ENCODE results near the gene CRTAC1. TPM values are rescaled to one million over a fixed set of nuclear protein-coding genes. Genes with fewer than 3 reads are reported as not detected.

Gene CRTAC1
- total and polyA plus RNA-seq, 2 donors (not counting 3 experiments of a cell fraction or from before 2014, with no cell fraction given), result 1.4 to 3.0 TPM

DNA sequence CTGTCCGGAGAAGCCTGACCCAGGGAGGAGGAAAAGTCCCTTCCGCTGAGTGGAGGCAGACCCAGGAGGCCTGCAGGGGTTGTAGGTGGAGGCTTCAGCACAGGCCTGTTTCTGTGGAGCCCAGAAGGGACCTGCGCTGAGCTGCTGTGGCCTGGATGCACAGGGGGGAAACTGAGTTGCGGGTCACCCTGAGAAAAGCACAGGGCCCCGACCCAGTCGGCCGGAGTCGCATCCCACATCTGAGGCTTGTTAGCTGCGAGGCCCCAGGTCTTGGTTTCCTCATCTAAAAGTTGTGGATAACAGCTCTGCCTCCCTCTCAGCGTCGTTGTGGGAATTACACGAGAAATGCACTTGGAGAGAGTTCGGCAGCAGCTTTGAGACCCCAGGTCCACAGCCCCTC is 104.4 kb downstream of the CRTAC1 start:
- TF ChIP-seq JUN (IDR thresholded peaks at IDR 0.05; ENCODE audit: borderline replicate concordance, insufficient read depth, insufficient read length, low read depth) (no peak), POLR2A (IDR thresholded peaks at IDR 0.05; ENCODE audit: low read depth, low read length) (no peak), POLR2AphosphoS5 (IDR thresholded peaks at IDR 0.05; ENCODE audit: insufficient read depth, low read depth, low read length) (no peak), MYC (IDR thresholded peaks at IDR 0.05; ENCODE audit: low read depth, low read length) (no peak), EZH2 (IDR thresholded peaks at IDR 0.05; ENCODE audit: borderline replicate concordance, low read depth, low read length, severe bottlenecking) (no peak), GATA2 (IDR thresholded peaks at IDR 0.05; ENCODE audit: insufficient read depth, insufficient read length, low read depth, low read length) (no peak), FOS (IDR thresholded peaks at IDR 0.05; ENCODE audit: borderline replicate concordance, insufficient read depth, low read length) (no peak)
- TF ChIP-seq, protein P1, sequence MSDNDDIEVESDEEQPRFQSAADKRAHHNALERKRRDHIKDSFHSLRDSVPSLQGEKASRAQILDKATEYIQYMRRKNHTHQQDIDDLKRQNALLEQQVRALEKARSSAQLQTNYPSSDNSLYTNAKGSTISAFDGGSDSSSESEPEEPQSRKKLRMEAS (IDR thresholded peaks at IDR 0.05; ENCODE audit: insufficient read depth, insufficient read length), result no peak
- TF ChIP-seq, protein P2, sequence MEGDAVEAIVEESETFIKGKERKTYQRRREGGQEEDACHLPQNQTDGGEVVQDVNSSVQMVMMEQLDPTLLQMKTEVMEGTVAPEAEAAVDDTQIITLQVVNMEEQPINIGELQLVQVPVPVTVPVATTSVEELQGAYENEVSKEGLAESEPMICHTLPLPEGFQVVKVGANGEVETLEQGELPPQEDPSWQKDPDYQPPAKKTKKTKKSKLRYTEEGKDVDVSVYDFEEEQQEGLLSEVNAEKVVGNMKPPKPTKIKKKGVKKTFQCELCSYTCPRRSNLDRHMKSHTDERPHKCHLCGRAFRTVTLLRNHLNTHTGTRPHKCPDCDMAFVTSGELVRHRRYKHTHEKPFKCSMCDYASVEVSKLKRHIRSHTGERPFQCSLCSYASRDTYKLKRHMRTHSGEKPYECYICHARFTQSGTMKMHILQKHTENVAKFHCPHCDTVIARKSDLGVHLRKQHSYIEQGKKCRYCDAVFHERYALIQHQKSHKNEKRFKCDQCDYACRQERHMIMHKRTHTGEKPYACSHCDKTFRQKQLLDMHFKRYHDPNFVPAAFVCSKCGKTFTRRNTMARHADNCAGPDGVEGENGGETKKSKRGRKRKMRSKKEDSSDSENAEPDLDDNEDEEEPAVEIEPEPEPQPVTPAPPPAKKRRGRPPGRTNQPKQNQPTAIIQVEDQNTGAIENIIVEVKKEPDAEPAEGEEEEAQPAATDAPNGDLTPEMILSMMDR (IDR thresholded peaks at IDR 0.05; ENCODE audit: extremely low read depth in 1 of 2, insufficient read depth in 1 of 2, low read depth in 1 of 2, low read length in 2 of 2), result no peak
- H3K9me1 ChIP-seq (replicated peaks; ENCODE audit: control insufficient read depth, extremely low read depth, insufficient read depth, low read length), result no peaks in the 10 kb centered on the region
- H3K27me3 ChIP-seq (ENCODE audit: control insufficient read depth in 2 of 2, insufficient read depth in 2 of 2, low read length in 2 of 2), result no peaks in the 10 kb centered on the region
- no peaks in the 10 kb centered on the region for H3K9me3 ChIP-seq (replicated peaks; ENCODE audit: control insufficient read depth, insufficient read depth, low read length)
- CTCF ChIA-PET, result interaction anchor here (1.2 kb wide), 1 partner anchor 115 kb away, joined by 7 read pairs; no protein-coding TSS in a partner anchor
- FAIRE-seq (no peak), DNase-seq (ENCODE audit: low read depth, low spot score) (no peak)
- no peak overlapping the region for H3K27ac ChIP-seq (ENCODE audit: insufficient read depth, low read depth, low read length)
- BruUV-seq (replicated peaks), result no TSS peak
- no peaks in the 10 kb centered on the region for H3K79me2 ChIP-seq (ENCODE audit: control insufficient read depth, insufficient read depth, low read length)
- no peaks in the 10 kb centered on the region for H3K4me1 ChIP-seq (ENCODE audit: control insufficient read depth, extremely low read depth, insufficient read depth, low read length)
- no peaks in the 10 kb centered on the region for H3K36me3 ChIP-seq (ENCODE audit: control insufficient read depth in 2 of 2, extremely low read depth in 1 of 2, insufficient read depth in 2 of 2, low read length in 2 of 2)
- dilution Hi-C loops (cut with MboI; ENCODE audit: extremely low pct_ligation_motif_present, low sequenced_read_pairs) (no loop called here), intact Hi-C loops (cut with micrococcal nuclease) (no loop called here)
- no peak overlapping the region for H2AFZ ChIP-seq (ENCODE audit: low read depth, low read length)
- H3K9ac ChIP-seq (replicated peaks; ENCODE audit: extremely low read depth, insufficient read depth, low read length), result no peak overlapping the region
- no peak overlapping the region for H3K4me2 ChIP-seq (ENCODE audit: insufficient read depth, low read length)
- POLR2A ChIA-PET, result no interaction called here
- no peaks in the 10 kb centered on the region for H4K20me1 ChIP-seq (replicated peaks; ENCODE audit: control insufficient read depth, extremely low read depth, insufficient read depth, low read length)
- H3K4me3 ChIP-seq (replicated peaks in 1 of 3; ENCODE audit: insufficient read depth in 1 of 3, low read depth in 1 of 3, low read length in 3 of 3), result no peak overlapping the region
